D721Med (cell line): ENCODE measurements around the gene APRT.

Experiments used
- DNase-seq: peaks from one replicate; pipeline ENCODE4 v3.0.0; 2011; ENCODE audit warnings: low spot score; ENCODE audit not compliant: insufficient read length
- FAIRE-seq: peaks from 2 replicates; lab custom pipeline; 2011; peaks lifted over from hg19 to GRCh38; lab: Jason Lieb, UNC
- TF ChIP-seq, protein P1 (sequence below): IDR thresholded peaks from 2 replicates; pipeline ENCODE4 v1.5.1; 2012; ENCODE audit warnings: mild to moderate bottlenecking, control low read depth; ENCODE audit not compliant: insufficient read depth; ENCODE audit errors: missing control alignments

APRT gene

DNA sequence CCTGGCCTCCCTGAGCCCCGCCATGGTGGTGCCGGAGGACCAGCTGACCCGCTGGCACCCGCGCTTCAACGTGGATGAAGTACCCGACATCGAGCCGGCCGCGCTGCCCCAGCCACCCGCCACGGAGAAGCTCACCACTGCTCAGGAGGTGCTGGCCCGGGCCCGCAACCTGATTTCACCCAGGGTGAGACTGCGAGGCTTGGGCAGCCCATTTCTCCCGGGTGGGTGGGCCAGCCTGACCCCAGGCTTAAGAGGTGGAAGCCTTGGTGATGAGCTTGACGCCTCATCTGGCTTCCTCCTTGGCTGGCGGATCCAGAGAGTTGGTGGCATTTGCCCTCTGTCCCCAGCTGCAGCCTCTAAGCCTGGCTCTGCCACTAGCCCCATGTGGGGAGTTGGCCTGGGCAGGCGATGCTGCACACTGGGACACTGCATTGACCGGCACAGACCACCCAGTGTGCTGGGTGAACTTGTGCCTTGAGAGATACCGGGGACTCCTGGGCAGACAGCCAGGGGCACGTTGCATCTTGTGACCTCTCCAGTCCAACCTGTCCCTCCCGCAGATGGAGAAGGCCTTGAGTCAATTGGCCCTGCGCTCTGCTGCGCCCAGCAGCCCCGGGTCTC lies 5.1 kb downstream of the APRT start:
- FAIRE-seq (no peak), DNase-seq (no peak)
- TF ChIP-seq, protein P1, sequence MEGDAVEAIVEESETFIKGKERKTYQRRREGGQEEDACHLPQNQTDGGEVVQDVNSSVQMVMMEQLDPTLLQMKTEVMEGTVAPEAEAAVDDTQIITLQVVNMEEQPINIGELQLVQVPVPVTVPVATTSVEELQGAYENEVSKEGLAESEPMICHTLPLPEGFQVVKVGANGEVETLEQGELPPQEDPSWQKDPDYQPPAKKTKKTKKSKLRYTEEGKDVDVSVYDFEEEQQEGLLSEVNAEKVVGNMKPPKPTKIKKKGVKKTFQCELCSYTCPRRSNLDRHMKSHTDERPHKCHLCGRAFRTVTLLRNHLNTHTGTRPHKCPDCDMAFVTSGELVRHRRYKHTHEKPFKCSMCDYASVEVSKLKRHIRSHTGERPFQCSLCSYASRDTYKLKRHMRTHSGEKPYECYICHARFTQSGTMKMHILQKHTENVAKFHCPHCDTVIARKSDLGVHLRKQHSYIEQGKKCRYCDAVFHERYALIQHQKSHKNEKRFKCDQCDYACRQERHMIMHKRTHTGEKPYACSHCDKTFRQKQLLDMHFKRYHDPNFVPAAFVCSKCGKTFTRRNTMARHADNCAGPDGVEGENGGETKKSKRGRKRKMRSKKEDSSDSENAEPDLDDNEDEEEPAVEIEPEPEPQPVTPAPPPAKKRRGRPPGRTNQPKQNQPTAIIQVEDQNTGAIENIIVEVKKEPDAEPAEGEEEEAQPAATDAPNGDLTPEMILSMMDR: no peak

DNA sequence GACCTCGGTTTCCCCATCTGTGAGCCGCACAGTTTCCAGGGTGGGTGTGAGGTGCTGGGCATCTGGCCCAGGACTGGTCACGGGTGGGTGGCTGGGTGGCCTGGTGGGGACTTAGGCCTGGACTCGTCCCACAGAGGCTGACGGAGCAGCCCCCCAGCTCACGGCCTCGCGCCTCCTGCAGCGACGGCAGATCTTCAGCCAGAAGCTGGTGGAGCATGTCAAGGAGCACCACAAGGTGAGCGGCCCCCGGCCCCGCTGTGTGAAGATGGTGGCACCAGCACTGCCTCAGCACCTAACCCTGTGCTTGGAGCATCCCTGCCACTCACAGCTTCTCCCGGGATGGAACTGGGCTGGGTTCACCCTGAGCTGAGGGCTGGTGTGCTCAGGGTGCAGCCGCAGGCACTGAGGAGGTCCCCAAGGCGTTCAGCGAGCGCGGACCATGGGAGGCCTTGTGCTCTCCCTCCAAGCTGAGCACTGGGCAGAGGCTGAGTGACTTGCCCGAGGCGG lies 5.8 kb downstream of the APRT start:
- no peak for FAIRE-seq

DNA sequence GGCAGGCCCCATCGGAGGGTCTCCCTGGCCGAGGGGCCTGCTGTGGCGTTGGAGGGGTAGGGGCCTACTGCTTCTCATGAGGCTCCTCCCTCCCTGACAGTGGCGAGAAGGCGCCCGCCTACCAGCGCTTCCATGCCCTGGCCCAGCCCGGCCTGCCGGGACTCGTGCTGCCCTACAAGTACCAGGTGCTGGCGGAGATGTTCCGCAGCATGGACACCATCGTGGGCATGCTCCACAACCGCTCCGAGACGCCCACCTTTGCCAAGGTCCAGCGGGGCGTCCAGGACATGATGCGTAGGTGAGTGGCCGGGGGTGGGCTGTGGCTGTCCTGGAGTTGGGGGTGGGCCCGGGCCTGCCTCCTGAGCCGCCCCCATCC lies 6.4 kb downstream of the APRT start:
- TF ChIP-seq, protein P1: no peak
- DNase-seq (no peak), FAIRE-seq (no peak)

More for the DNA sequence above, 5.8 kb downstream of the APRT start:
- DNase-seq: no peak
- TF ChIP-seq, protein P1: no peak

DNA sequence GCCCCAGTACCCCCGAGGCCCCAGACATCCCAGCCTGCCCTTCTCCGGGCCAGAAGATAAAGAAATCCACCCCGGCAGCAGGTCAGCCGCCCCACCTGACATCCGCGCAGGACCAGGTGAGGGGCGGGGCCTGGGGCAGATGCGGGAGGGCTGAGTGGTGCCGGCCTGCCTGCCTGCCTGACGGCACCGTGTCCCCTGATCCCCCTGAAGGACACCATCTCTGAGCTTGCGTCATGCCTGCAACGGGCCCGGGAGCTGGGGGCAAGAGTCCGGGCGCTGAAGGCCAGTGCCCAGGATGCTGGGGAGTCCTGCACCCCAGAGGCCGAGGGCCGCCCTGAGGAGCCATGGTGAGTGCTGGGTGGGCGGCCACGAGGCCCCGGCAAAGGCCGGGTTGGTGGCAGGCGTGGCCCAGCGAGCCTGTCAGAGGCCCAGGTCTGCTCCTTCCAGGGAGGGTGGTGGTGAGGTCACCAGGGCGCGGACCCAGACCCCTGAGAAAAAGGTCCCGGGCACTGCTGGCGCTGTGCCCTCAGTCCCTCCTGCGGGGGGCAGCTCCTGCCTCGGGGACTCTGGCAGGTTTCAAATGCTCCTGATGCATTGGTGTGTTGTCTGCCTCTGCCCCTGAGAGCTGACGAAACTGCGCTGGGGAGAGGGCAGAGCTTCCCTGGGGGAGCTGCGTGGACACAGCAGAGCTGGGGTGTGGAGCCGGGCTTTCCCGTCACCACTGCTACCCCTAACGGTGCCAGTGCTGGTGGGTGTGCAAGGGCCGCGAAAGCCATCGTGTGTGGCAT lies 7.0 kb downstream of the APRT start:
- no peak for DNase-seq
- no peak for FAIRE-seq
- TF ChIP-seq, protein P1: no peak

DNA sequence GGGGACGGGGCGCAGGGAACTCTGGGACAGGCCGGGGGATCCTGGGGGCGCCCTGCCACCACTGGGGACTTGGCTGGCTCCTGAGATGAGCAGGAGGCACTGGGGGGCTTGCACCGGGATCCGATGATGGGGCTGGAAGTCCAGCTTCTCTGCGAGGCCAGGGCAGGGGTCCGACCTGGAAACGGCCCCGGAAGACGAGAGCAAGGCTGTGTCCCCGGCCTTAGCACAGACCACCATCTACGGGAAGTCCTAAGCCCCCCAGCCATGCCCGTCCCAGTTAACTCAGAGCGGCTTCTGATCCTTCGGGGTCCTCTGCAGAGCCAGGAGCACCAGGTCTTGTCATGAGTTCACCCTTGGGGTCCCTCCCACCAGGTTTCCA lies 7.6 kb downstream of the APRT start:
- TF ChIP-seq, protein P1: no peak
- no peak for FAIRE-seq
- no peak for DNase-seq

DNA sequence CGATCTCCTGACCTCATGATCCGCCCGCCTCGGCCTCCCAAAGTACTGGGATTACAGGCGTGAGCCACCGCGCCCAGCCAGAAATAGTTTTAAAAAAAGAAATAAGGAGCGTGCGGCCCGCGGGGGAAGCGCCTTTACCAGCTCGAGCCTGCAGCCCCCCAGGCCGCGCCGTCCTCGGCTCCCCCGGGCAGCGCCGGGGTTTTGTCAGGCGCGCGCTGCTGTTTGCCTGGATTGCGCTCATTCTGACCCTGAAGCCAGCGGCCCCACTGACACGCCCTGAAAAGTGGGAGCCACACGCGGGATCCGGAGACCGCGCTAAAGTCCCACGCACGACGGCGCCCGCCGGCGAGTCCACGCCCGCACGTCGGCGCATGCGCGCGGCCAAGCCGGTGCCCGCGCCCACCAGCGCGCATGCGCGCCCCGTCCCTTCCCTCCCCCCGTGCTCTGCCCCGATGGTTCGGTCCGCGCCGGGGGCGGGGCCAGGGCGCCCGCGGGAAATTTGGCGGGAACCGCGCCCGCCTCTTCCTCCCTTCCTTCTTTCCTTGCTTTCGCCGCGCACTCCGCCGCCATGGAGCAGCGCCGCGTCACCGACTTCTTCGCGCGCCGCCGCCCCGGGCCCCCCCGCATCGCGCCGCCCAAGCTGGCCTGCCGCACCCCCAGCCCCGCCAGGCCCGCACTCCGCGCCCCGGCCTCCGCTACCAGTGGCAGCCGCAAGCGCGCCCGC lies 8.3 kb downstream of the APRT start, which contains the start of gene CDT1:
Gene CDT1, plus strand, starts transcription at position 526 of the 724 bp plus-strand sequence. Its CDS starts 43 bp downstream, at position 569.
- DNase-seq (peak; percentile 88), FAIRE-seq (no peak)
- TF ChIP-seq, protein P1: no peak

DNA sequence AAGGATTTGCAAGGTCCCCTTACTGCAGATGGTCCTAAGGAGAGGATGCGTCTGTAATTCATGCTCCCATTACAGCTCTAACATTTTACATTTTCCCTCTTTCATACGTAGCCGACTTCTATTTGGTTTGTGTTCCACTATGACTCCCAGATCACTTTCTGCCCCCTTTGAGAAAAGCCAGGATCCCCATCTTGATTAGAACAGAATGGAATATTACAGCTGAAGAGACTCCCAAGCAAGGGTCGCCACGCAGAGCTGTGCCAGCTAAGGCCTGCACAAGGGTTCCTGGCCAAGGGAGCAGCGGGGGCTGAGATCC lies 11.5 kb downstream of the APRT start:
- FAIRE-seq: no peak
- TF ChIP-seq, protein P1: no peak
- no peak for DNase-seq
